Memory B cell (primary cell): ENCODE data around the gene XCR1.
A peak's percentile ranks its signal among the peaks of the same experiment; 100 is the strongest.

Source experiments
- ATAC-seq: fragments of 150-1000 bp; cut with Tn5 transposase; 2 replicates; pipeline ENCODE4 v1.10.0; 2021; ENCODE audit warnings: low read depth, mild to moderate bottlenecking, moderate library complexity
- DNase-seq, 2 donors: peaks; one replicate each; pipeline ENCODE4 v3.0.0; 2022; ENCODE audit warnings: low spot score in 2 of 2
- H3K27ac Mint-ChIP-seq: one replicate; pipeline ENCODE4 v1.8.0; 2022; ENCODE audit warnings: mild to moderate bottlenecking, moderate library complexity, mixed read lengths
- H3K27me3 Mint-ChIP-seq: one replicate; pipeline ENCODE4 v1.8.0; 2022; ENCODE audit warnings: mixed read lengths
- H3K36me3 Mint-ChIP-seq: one replicate; pipeline ENCODE4 v1.8.0; 2022; ENCODE audit warnings: mild to moderate bottlenecking, mixed read lengths
- H3K4me1 Mint-ChIP-seq: one replicate; pipeline ENCODE4 v1.8.0; 2022; ENCODE audit warnings: mixed read lengths
- H3K4me3 Mint-ChIP-seq: one replicate; pipeline ENCODE4 v1.8.0; 2022; ENCODE audit warnings: mild to moderate bottlenecking, moderate library complexity, mixed read lengths
- H3K9me3 Mint-ChIP-seq: one replicate; pipeline ENCODE4 v1.8.0; 2022; ENCODE audit warnings: mixed read lengths

XCR1 gene

DNA sequence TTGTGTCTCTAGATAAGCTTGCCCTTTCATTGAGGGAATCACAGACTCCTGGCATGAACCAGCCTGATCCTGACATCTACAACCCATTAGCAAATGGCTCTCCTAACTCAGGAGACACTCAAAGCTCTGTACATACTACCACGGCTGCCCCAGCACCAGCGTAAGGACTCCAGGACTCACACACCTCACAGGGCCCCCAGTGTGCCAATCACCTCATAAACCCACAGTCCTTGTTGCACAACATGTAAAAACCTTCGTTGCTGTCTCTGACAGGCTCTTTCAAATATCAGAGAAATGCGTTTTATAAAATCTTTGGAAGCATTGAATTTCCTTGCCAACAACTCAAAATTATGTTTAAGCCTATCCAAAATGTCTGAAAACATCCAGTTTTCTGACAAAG lies 38.9 kb downstream of the XCR1 start:
- no peak overlapping the region for H3K4me3 Mint-ChIP-seq
- H3K27me3 Mint-ChIP-seq = no peaks in the 10 kb centered on the region
- peaks cover 2% of the 10 kb centered on the region for H3K36me3 Mint-ChIP-seq
- no peak for ATAC-seq
- H3K9me3 Mint-ChIP-seq = no peaks in the 10 kb centered on the region
- no peak overlapping the region for H3K27ac Mint-ChIP-seq
- peaks cover 33% of the 10 kb centered on the region for H3K4me1 Mint-ChIP-seq
- no peak for DNase-seq

DNA sequence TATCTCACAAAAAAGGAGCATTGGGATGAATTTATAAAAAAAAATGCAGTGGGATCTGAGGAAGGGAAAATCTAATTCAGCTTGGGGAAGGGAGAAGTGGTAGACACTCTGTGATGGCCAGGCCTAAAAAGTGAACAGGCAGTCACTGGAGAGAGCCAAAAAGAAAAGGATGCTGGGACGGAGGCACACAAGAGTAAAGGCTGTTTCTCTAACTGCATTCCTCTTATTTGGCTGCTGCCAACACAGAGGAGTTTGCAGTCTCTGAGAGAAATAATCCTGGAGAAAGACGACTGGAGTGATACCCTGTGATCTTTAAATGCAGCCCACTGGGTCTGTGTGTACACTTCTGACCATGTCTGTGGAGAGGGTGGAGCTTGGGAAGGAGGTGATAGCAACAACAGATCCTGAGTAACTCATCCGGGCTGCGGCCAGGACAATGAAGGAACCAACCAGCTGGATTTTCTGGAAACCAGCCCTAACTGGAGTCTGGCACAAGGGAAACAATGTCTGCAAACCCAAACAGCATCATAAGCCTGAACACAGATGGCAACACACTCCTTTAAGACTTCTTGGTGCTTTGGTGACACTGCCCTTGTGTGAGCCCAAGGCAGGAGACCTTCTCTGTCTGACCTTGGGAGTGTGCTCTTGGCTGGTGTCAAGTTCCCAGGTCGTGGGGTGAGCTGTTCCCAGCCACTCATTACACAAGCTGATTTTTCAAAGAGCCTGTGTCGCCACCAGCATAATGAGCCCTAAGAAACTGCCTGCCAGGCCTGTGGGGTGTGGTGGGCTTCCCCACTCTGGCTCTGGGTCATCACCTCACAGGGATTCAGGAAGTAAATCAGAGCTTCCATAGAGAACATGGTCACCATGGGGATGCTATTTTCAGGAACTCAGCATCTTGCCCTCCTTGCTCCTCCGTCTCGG lies 39.7 kb downstream of the XCR1 start:
- no peak for DNase-seq
- H3K4me1 Mint-ChIP-seq = peaks cover 26% of the 10 kb centered on the region
- ATAC-seq = no peak

DNA sequence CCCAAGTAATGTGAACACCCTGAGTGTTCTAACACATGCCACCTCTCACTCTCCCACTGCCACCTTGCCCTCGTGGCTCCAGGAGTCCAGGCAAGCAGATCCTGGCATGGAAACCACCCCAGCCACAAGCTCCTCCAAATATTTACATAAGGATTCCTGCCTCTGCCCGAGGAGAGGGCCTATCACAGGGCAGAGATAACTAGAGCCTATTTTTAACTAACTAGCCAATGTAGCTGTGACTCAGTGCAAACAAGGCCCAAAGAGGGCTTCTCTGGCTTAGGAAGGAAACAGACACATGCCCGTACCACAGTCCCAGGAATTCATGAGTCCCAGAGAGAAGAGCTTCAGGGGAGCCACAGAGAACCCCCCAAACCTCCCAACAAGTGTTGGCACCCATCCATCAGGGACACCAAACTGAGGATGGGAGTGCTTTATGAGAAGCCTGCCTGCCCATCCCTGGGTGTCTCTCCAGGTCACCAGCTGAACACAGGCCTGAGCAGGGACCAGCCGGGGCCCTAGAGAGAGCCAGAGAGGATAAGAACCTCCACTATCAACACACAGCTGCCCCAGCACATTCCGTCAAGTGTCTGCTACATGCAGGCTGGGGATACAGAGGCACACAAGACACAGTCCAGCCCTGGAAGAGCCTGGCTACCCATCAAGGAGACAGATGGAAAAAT lies 40.8 kb downstream of the XCR1 start:
- Mint-ChIP-seq H3K9me3 (no peaks in the 10 kb centered on the region), H3K27me3 (no peaks in the 10 kb centered on the region), H3K4me1 (peaks cover 19% of the 10 kb centered on the region), H3K4me3 (no peak overlapping the region), H3K36me3 (peaks cover 2% of the 10 kb centered on the region), H3K27ac (peak overlapping the region; percentile 43)
- DNase-seq = no peak
- no peak for ATAC-seq

More for the DNA sequence above, 39.7 kb downstream of the XCR1 start:
- Mint-ChIP-seq H3K36me3 (peaks cover 2% of the 10 kb centered on the region), H3K27ac (peak overlapping the region; percentile 43), H3K9me3 (no peaks in the 10 kb centered on the region), H3K27me3 (no peaks in the 10 kb centered on the region), H3K4me3 (no peak overlapping the region)

DNA sequence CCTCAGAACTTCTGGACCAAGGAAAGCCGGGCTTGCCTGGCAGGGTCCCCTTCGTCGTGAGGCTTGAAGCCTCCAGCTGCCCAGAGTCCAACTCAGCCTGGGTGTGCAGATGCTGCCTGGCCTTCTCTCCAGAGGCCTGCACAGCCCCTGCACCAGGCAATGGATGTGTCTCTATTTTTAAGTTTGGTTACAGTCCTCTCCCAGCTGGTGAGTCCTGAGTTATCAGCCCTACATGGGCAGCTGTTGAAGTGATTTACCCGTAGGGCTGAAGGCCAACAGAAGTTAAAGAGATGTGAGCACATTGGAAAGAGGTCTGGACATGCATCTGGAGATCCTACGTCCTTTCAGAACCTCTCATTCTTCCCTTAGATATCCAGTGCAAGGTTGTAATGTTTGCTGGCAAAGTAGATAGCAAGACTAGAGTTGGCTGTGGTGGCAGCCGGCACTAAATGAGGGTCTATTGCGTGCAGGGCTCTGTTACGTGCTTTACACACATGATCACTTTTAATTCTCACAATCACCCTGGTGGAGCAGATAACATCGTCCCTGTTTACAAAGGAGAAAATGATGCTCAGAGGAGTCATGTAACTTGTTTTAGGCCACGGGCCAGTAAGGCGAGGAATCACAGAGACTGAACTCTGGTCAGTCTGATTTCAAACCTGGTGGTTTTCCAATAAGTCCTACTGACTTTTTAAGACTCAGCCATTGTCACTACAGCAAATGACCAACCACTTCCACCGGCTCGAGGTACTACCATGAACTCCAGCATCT lies 41.6 kb downstream of the XCR1 start:
- H3K9me3 Mint-ChIP-seq = no peaks in the 10 kb centered on the region
- H3K27me3 Mint-ChIP-seq = no peaks in the 10 kb centered on the region
- DNase-seq (no peak), ATAC-seq (no peak)
- peaks cover 5% of the 10 kb centered on the region for H3K36me3 Mint-ChIP-seq
- H3K27ac Mint-ChIP-seq = peak overlapping the region; percentile 28
- H3K4me1 Mint-ChIP-seq = peaks cover 19% of the 10 kb centered on the region
- H3K4me3 Mint-ChIP-seq = no peak overlapping the region

DNA sequence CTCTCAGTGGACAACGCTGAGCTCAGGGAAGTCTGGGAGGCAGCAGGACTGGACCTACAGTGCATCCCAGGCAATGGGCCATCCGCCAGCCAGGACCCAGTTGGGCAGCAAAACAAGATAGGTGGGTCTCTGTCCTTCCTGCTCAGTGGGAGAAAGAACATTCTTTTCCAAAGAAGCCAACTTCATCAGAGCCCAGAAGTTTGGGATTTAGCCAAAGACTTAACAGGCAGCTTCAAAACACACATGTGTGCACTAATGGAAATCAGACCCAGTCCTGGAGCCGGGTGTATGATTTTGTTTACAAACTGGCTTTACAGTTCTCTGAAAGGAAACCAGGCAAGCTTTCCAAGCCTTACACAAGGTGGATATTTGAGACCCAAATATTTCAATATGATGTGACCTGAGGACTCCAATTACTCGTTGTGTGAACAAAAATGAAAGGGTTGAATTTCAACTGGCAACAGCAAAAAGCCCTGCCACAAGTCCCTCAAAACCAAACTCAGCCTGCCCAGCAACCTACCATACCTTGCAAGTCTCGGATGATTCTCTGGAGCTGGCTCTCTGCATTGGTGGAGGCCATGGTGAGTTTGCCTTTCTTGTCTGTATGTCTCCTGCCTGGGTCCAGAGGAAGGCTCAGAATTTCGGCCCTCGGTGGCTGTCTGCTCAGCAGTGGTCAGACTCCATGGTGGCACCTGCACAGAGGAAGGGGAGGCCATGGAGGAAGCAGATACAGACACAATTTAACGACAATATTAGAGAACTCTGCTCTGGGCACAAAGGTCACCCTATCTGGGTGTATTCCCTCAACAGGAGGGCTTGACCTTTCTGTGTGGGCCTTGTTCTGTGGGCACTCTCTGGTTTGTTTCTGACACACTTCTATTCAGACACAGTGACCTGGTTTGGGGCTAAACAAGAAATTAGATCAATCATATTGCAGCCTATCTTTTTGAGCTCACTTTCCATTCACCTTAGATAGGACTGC lies 42.7 kb downstream of the XCR1 start:
- peak overlapping the region; percentile 28 for H3K27ac Mint-ChIP-seq
- DNase-seq (no peak), ATAC-seq (no peak)
- no peaks in the 10 kb centered on the region for H3K9me3 Mint-ChIP-seq
- H3K4me3 Mint-ChIP-seq = no peak overlapping the region
- peaks cover 16% of the 10 kb centered on the region for H3K4me1 Mint-ChIP-seq
- no peaks in the 10 kb centered on the region for H3K27me3 Mint-ChIP-seq
- H3K36me3 Mint-ChIP-seq = peaks cover 8% of the 10 kb centered on the region

DNA sequence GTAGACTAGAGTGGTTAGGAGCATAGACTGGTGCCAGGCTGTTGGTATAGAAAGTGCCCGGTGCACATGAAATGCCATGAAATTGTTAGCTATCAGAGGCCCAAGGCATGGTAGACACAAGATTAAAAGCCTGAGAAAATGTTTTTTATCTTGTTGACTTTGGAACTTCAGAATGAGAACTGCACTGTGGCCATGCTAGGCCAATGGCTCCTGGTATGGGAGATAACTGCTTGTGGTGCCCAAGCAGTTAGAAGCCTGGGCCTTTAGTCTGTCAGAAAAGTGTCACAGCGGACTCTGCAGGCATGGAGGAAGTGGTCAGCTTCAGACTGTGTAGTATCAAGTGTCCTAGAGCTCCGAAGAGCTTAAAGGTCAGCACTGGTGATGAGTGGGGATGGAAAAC lies 43.5 kb downstream of the XCR1 start:
- no peak overlapping the region for H3K4me3 Mint-ChIP-seq
- H3K27me3 Mint-ChIP-seq = no peaks in the 10 kb centered on the region
- no peak for DNase-seq
- H3K27ac Mint-ChIP-seq = no peak overlapping the region
- ATAC-seq = no peak
- peaks cover 11% of the 10 kb centered on the region for H3K36me3 Mint-ChIP-seq
- H3K4me1 Mint-ChIP-seq = peaks cover 16% of the 10 kb centered on the region
- H3K9me3 Mint-ChIP-seq = no peaks in the 10 kb centered on the region

DNA sequence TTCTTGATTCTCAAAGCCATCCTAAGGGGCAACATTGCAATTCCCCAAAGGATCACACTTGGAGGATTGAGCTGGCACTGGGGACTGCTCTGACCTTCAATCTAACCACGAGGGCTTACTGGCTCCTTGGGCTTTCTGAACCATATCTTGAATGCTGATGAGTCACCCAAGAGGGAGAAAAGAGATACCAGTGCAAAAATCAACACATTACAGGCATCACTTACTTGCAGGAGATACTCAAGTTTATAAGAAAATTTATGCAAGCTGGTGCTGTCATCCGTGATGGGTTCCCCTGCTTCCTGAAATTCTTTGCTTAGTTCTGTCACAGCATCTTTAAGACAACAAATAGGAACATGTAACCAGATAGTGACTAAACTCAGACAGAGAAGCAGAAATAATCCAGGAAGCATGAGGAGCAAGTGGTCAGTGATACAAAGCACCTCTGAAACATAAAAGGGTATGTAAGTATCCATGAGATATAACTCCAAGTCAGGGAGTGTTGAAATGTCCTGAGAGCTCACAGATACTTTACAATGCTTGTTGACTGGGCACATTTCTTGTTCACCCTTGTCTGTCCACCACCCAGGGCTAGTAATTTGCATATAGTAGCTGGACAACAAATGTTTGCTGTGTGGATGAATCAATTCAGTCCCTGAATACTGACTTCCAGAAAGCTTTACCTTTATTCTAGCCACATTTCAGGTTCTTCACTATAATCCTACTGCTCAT lies 45.8 kb downstream of the XCR1 start:
- peaks cover 6% of the 10 kb centered on the region for H3K4me1 Mint-ChIP-seq
- no peak for ATAC-seq

DNA sequence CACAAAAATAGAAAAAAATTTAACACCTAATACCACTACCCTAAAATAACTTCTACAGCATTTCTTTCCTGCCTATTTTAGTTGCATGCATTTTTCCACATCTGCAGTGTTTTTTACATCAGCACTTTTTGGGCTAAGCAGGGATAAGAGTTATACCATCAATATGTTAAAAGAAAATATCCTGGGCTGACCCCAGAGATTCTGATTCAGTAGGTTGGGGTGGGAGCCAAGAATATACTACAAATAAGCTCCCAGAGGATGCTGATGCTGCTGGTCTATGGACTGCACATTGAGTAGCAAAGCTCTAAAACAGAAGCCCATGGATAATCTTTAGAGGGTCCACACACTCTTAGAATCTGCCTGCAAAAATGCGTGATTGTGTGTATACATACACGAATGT lies 46.5 kb downstream of the XCR1 start:
- DNase-seq = no peak
- no peak for ATAC-seq
- Mint-ChIP-seq H3K27ac (no peak overlapping the region), H3K9me3 (no peaks in the 10 kb centered on the region), H3K4me3 (no peak overlapping the region), H3K36me3 (peaks cover 23% of the 10 kb centered on the region), H3K27me3 (no peaks in the 10 kb centered on the region), H3K4me1 (peaks cover 6% of the 10 kb centered on the region)

More for the DNA sequence above, 45.8 kb downstream of the XCR1 start:
- peaks cover 20% of the 10 kb centered on the region for H3K36me3 Mint-ChIP-seq
- no peak overlapping the region for H3K27ac Mint-ChIP-seq
- H3K27me3 Mint-ChIP-seq = no peaks in the 10 kb centered on the region
- no peak for DNase-seq
- H3K9me3 Mint-ChIP-seq = no peaks in the 10 kb centered on the region
- no peak overlapping the region for H3K4me3 Mint-ChIP-seq

DNA sequence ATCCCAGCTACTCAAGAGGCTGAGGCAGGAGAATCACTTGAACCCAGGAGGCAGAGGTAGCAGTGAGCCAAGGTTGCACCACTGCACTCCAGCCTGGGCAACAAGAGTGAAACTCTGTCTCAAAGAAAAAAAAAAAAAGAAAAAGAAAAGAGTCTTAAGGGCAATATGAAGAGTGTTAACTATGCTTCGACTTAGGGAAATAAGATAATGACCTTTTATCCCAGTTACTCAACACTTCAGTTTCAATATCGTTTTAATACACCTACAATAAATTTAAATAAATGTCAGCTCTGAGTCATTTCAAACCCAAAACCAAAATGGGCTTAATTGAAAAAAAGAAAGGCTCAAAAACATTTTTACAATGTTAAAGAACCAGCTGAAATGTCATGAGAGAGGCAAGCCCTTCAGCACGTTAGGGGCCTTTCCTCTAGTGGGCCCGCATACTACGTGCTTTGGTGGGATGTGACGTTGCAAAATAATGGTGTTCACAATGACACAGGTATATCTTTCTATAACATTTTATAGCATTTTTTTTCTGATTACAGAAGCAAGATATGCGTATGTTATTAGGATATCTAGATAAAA lies 47.0 kb downstream of the XCR1 start:
- H3K36me3 Mint-ChIP-seq = peaks cover 26% of the 10 kb centered on the region
- H3K27me3 Mint-ChIP-seq = no peaks in the 10 kb centered on the region
- H3K9me3 Mint-ChIP-seq = no peaks in the 10 kb centered on the region
- H3K27ac Mint-ChIP-seq = no peak overlapping the region
- H3K4me1 Mint-ChIP-seq = peaks cover 6% of the 10 kb centered on the region
- DNase-seq (no peak), ATAC-seq (no peak)
- no peak overlapping the region for H3K4me3 Mint-ChIP-seq

DNA sequence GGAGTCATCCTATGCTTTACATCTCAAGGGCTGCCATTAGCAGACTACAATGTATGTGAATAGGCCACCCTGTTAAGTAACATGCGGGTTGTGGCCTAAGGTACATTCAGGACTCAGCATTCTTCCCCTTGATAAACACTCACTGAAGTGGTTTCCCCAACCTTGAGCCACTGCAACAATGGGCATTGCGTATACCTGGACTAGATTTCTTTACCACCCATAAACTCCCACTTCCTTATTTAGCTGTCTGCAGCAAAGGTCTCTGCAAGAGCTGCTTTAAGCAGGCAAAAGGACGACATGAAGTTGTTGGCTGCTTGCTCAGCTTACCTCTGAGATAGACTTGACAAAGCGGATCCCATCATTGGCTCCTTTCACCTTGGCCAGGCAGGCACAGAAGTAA lies 47.9 kb downstream of the XCR1 start:
- DNase-seq (no peak), ATAC-seq (peak; percentile 50)
- no peaks in the 10 kb centered on the region for H3K27me3 Mint-ChIP-seq
- H3K9me3 Mint-ChIP-seq = no peaks in the 10 kb centered on the region
- no peak overlapping the region for H3K4me3 Mint-ChIP-seq
- peak overlapping the region; percentile 62 for H3K27ac Mint-ChIP-seq
- H3K4me1 Mint-ChIP-seq = peaks cover 6% of the 10 kb centered on the region
- peaks cover 28% of the 10 kb centered on the region for H3K36me3 Mint-ChIP-seq

DNA sequence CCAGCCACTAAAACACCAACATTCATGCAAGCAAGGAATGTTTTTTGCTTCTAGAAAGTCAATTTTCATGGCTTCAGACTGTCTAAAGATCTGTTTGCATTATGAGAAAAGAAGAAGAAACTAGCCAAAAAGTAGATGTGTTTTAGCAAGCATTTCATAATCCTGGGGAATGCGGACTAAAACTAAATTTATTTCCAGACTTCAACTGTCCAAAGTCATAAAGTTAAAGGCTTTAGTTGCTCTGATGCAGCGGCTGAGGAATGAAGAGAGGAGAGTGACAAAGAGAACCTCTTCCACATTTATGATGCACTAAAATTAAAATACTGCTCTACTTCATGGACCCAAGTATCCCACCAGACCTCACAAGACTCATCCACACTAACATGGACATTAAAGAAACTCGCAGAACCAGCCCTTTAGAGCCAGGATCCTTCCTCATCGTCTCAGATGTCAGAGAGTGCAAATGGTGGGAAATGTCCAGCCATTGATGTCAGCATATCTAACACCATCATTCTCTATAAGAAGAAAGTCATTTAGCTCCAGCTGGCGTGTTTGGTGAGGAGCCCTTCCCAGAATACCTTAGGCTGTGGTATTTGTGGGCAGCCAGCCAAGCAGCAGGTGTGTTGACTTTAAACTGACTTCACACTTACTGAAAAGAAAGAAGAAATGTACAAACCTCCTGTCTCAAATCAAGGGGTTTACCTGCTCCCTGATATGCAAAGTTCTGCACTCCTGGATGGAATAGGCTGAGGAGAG lies 49.1 kb downstream of the XCR1 start:
- H3K4me3 Mint-ChIP-seq = no peak overlapping the region
- H3K27me3 Mint-ChIP-seq = no peaks in the 10 kb centered on the region
- H3K27ac Mint-ChIP-seq = no peak overlapping the region
- ATAC-seq = no peak
- peaks cover 6% of the 10 kb centered on the region for H3K4me1 Mint-ChIP-seq
- no peak for DNase-seq
- H3K36me3 Mint-ChIP-seq = peaks cover 29% of the 10 kb centered on the region
- H3K9me3 Mint-ChIP-seq = no peaks in the 10 kb centered on the region
